ENCODE results near the gene STAC. TPM values are rescaled to one million over a fixed set of nuclear protein-coding genes. Genes with fewer than 3 reads are reported as not detected.

Gene STAC
- total and polyA plus RNA-seq, 4 donors: 0.21 to 0.56 (median 0.39) TPM

DNA sequence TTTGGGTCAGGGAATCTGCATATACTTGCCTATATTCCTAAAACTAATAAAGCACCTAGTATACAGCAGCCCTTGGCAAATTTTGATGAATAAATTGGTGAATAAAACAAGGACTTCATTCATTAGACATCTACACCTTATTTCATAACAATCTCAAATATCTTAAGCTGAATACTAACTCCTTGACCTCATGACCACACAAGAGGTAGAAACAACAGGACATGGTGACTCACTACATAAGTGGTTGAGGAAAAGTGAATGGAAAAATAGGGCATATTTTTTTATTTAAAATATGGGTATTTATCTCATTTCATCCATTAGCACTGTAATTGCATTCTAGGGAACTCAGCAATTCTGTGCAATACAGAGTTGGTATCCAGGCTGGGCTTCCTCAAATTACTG is 7.8 kb upstream of the STAC start:
- no peak overlapping the region for H3K9ac ChIP-seq (ENCODE audit: low read depth in 1 of 2, low read length in 2 of 2)
- TF ChIP-seq RAD21 (IDR thresholded peaks at IDR 0.05) (no peak), FOXA2 (IDR thresholded peaks at IDR 0.05) (no peak), JUND (IDR thresholded peaks at IDR 0.05) (no peak), RXRA (IDR thresholded peaks at IDR 0.05) (no peak), YY1 (IDR thresholded peaks at IDR 0.05) (no peak), HNF4A (conservative IDR thresholded peaks at IDR 0.05) (no peak), NR2F2 (IDR thresholded peaks at IDR 0.05) (no peak)
- TF ChIP-seq, protein P1, sequence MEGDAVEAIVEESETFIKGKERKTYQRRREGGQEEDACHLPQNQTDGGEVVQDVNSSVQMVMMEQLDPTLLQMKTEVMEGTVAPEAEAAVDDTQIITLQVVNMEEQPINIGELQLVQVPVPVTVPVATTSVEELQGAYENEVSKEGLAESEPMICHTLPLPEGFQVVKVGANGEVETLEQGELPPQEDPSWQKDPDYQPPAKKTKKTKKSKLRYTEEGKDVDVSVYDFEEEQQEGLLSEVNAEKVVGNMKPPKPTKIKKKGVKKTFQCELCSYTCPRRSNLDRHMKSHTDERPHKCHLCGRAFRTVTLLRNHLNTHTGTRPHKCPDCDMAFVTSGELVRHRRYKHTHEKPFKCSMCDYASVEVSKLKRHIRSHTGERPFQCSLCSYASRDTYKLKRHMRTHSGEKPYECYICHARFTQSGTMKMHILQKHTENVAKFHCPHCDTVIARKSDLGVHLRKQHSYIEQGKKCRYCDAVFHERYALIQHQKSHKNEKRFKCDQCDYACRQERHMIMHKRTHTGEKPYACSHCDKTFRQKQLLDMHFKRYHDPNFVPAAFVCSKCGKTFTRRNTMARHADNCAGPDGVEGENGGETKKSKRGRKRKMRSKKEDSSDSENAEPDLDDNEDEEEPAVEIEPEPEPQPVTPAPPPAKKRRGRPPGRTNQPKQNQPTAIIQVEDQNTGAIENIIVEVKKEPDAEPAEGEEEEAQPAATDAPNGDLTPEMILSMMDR (IDR thresholded peaks at IDR 0.05; ENCODE audit: low read depth, low read length, missing input control): no peak
- TF ChIP-seq, protein P2, sequence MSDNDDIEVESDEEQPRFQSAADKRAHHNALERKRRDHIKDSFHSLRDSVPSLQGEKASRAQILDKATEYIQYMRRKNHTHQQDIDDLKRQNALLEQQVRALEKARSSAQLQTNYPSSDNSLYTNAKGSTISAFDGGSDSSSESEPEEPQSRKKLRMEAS (IDR thresholded peaks at IDR 0.05): no peak

DNA sequence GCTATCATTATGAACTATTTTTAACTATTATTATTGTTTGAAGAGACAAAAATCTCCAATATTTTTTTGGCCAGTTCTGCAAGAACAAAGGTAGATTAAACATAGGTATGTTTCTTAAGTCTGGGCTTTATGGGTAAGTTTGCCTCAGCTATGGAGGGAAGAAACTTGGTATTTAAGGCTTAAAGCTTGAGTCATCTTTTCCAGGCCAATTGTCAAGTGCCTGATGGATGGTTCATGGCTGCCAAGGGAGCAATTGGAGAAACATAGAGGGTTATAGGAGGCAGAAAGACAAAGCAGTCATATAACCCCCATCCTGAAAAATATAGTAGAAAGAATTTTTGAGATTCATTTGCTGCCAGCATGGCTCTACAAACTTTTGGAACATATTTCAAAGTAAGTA is 7.2 kb upstream of the STAC start:
- Histone ChIP-seq H3K9me3 (ENCODE audit: control insufficient read depth in 4 of 4, low read length in 3 of 4) (no peaks in the 10 kb centered on the region), H3K4me3 (ENCODE audit: low read depth in 1 of 3, low read length in 3 of 3) (no peak overlapping the region), H3K36me3 (ENCODE audit: control insufficient read depth in 4 of 4, insufficient read depth in 3 of 4, low read depth in 1 of 4, low read length in 3 of 4) (no peaks in the 10 kb centered on the region), H3K9ac (ENCODE audit: low read depth in 1 of 2, low read length in 2 of 2) (no peak overlapping the region), H3K4me1 (ENCODE audit: control insufficient read depth in 4 of 4, insufficient read depth in 4 of 4, low read length in 3 of 4) (no peaks in the 10 kb centered on the region), H3K27ac (ENCODE audit: low read depth in 1 of 2, low read length in 2 of 2) (no peak overlapping the region), H3K27me3 (ENCODE audit: control insufficient read depth in 4 of 4, insufficient read depth in 4 of 4, low read length in 3 of 4) (peaks cover 0 to 3% (median 0%) of the 10 kb centered on the region in 4 donors)
- DNase-seq (ENCODE audit: low spot score): no peak
- TF ChIP-seq, protein P2 (IDR thresholded peaks at IDR 0.05): no peak
- TF ChIP-seq RAD21 (IDR thresholded peaks at IDR 0.05) (no peak), YY1 (IDR thresholded peaks at IDR 0.05) (no peak), EGR1 (IDR thresholded peaks at IDR 0.05; ENCODE audit: low read depth in 2 of 2) (no peak), TAF1 (conservative IDR thresholded peaks at IDR 0.05) (no peak), HNF4A (conservative IDR thresholded peaks at IDR 0.05) (no peak), HNF4G (IDR thresholded peaks at IDR 0.05) (no peak), SP1 (IDR thresholded peaks at IDR 0.05) (no peak)
- TF ChIP-seq, protein P3, sequence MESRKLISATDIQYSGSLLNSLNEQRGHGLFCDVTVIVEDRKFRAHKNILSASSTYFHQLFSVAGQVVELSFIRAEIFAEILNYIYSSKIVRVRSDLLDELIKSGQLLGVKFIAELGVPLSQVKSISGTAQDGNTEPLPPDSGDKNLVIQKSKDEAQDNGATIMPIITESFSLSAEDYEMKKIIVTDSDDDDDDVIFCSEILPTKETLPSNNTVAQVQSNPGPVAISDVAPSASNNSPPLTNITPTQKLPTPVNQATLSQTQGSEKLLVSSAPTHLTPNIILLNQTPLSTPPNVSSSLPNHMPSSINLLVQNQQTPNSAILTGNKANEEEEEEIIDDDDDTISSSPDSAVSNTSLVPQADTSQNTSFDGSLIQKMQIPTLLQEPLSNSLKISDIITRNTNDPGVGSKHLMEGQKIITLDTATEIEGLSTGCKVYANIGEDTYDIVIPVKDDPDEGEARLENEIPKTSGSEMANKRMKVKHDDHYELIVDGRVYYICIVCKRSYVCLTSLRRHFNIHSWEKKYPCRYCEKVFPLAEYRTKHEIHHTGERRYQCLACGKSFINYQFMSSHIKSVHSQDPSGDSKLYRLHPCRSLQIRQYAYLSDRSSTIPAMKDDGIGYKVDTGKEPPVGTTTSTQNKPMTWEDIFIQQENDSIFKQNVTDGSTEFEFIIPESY (IDR thresholded peaks at IDR 0.05): no peak
- TF ChIP-seq, protein P4, sequence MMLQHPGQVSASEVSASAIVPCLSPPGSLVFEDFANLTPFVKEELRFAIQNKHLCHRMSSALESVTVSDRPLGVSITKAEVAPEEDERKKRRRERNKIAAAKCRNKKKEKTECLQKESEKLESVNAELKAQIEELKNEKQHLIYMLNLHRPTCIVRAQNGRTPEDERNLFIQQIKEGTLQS (IDR thresholded peaks at IDR 0.05): no peak
- TF ChIP-seq, protein P1 (IDR thresholded peaks at IDR 0.05; ENCODE audit: low read depth, low read length, missing input control): no peak

More for the DNA sequence above, 7.8 kb upstream of the STAC start:
- no peak overlapping the region for H3K4me3 ChIP-seq (ENCODE audit: low read depth in 1 of 3, low read length in 3 of 3)
- H3K27me3 ChIP-seq (ENCODE audit: control insufficient read depth in 4 of 4, insufficient read depth in 4 of 4, low read length in 3 of 4): peaks cover 0 to 3% (median 0%) of the 10 kb centered on the region in 4 donors
- no peak overlapping the region for H3K27ac ChIP-seq (ENCODE audit: low read depth in 1 of 2, low read length in 2 of 2)
- H3K36me3 ChIP-seq (ENCODE audit: control insufficient read depth in 4 of 4, insufficient read depth in 3 of 4, low read depth in 1 of 4, low read length in 3 of 4): no peaks in the 10 kb centered on the region
- H3K9me3 ChIP-seq (ENCODE audit: control insufficient read depth in 4 of 4, low read length in 3 of 4): no peaks in the 10 kb centered on the region
- H3K4me1 ChIP-seq (ENCODE audit: control insufficient read depth in 4 of 4, insufficient read depth in 4 of 4, low read length in 3 of 4): no peaks in the 10 kb centered on the region
- DNase-seq (ENCODE audit: low spot score): no peak
